PC-3 (cell line): Measurements from ENCODE around the gene COL27A1.

Source experiments
- EZH2 ChIP-seq: fragments of 300-600 bp; sonication (generic); IDR thresholded peaks from one replicate; pipeline ENCODE4 v1.6.1; 2017; ENCODE audit warnings: antibody characterized with exemption, mild to moderate bottlenecking, low read length; ENCODE audit not compliant: unreplicated experiment
- EZH2phosphoT487 ChIP-seq: fragments of 300-600 bp; sonication (generic); IDR thresholded peaks from 2 replicates; pipeline ENCODE4 v1.6.1; 2018; ENCODE audit warnings: mild to moderate bottlenecking, antibody characterized with exemption, low read length, borderline replicate concordance
- TF ChIP-seq, protein P1 (sequence below): fragments of 300-600 bp; sonication (generic); conservative IDR thresholded peaks from 2 replicates; pipeline ENCODE4 v1.5.1; 2017; ENCODE audit warnings: antibody characterized with exemption, low read depth, mild to moderate bottlenecking, low read length

DNA sequence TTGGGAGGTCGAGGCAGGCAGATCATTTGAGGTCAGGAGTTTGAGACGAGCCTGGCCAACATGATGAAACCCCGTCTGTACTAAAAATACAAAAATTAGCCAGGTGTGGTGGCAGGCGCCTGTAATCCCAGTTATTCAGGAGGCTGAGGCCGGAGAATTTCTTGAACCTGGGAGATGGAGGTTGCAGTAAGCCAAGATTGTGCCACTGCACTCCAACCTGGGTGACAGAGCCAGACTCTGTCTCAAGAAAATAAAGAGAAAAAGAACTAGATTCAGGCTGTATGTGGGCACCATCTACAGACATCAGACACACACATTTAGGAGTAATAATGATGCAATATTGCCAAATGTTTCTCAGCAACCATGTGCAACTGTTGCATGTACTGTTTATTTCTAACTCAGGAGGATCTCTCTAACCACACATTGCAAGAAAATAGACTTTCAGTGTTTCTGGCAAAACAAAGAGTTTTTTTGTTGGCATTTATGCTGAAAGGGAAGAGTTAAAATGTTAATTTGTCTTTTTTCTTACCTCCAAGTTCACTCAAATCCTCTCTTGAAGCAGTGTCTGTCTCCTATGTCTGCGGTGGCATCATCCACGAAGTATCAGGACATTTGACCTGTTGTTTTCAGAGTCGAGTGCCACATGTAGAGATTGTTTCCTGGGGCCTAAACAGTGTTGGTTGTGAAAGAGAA lies 162.5 kb downstream of the COL27A1 start:
- TF ChIP-seq EZH2phosphoT487 (no peak), EZH2 (no peak)
- TF ChIP-seq, protein P1, sequence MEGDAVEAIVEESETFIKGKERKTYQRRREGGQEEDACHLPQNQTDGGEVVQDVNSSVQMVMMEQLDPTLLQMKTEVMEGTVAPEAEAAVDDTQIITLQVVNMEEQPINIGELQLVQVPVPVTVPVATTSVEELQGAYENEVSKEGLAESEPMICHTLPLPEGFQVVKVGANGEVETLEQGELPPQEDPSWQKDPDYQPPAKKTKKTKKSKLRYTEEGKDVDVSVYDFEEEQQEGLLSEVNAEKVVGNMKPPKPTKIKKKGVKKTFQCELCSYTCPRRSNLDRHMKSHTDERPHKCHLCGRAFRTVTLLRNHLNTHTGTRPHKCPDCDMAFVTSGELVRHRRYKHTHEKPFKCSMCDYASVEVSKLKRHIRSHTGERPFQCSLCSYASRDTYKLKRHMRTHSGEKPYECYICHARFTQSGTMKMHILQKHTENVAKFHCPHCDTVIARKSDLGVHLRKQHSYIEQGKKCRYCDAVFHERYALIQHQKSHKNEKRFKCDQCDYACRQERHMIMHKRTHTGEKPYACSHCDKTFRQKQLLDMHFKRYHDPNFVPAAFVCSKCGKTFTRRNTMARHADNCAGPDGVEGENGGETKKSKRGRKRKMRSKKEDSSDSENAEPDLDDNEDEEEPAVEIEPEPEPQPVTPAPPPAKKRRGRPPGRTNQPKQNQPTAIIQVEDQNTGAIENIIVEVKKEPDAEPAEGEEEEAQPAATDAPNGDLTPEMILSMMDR = no peak
